Lung (tissue), 12 donors: ENCODE measurements around the gene MTA3. TPM values are rescaled to one million over a fixed set of nuclear protein-coding genes. Genes with fewer than 3 reads are reported as not detected.

Source experiments
- ATAC-seq: fragments of 200-7000 bp; cut with Tn5 transposase; one replicate; pipeline ENCODE4 v1.9.1; 2020; ENCODE audit warnings: moderate number of reproducible peaks; ENCODE audit not compliant: insufficient read depth, low FRiP score
- DNase-seq, 3 donors: peaks; one replicate each; pipeline ENCODE4 v3.0.0-alpha.2; 2013 to 2017
- H3K27ac ChIP-seq, 2 donors: one replicate each; pipeline ENCODE4 v1.5.1; 2013; ENCODE audit warnings: mild to moderate bottlenecking in 2 of 2, moderate library complexity in 2 of 2, control low read depth in 1 of 2, inconsistent platforms in 1 of 2, low read depth in 1 of 2, low read length in 1 of 2
- H3K27me3 ChIP-seq, 3 donors: one replicate each; pipeline ENCODE4 v1.5.1; 2013; ENCODE audit warnings: low read length in 2 of 3; ENCODE audit not compliant: control insufficient read depth in 3 of 3, insufficient read depth in 3 of 3
- H3K36me3 ChIP-seq, 4 donors: one replicate each; pipeline ENCODE4 v1.5.1; 2013; ENCODE audit warnings: low read length in 4 of 4, mild to moderate bottlenecking in 1 of 4, moderate library complexity in 1 of 4; ENCODE audit not compliant: control insufficient read depth in 4 of 4, insufficient read depth in 4 of 4
- H3K4me1 ChIP-seq, 5 donors: one replicate each; pipeline ENCODE4 v1.5.1; 2013; ENCODE audit warnings: low read length in 5 of 5, mild to moderate bottlenecking in 2 of 5, moderate library complexity in 1 of 5; ENCODE audit not compliant: control insufficient read depth in 5 of 5, insufficient read depth in 5 of 5
- H3K4me3 ChIP-seq: one replicate; pipeline ENCODE4 v1.5.1; 2013; ENCODE audit warnings: mild to moderate bottlenecking, control low read depth, moderate library complexity
- H3K9ac ChIP-seq, 2 donors: one replicate each; pipeline ENCODE4 v1.5.1; 2013; ENCODE audit warnings: low read length in 2 of 2, control low read depth in 1 of 2; ENCODE audit not compliant: insufficient read depth in 1 of 2
- H3K9me3 ChIP-seq, 4 donors: one replicate each; pipeline ENCODE4 v1.5.1; 2013; ENCODE audit warnings: low read length in 3 of 4, mild to moderate bottlenecking in 1 of 4, moderate library complexity in 1 of 4; ENCODE audit not compliant: control insufficient read depth in 4 of 4, insufficient read depth in 3 of 4
- WGBS, 2 donors: extraction: QIAGEN DNeasy Blood & Tissue Kit; methylation state at CpG; one replicate each; pipeline ENCODE4 v1.1.7; 2013; 5-methylcytosine and 5-hydroxymethylcytosine counted together
- polyA plus RNA-seq, 2 donors: library from polyadenylated mRNA; stranded (reverse); fragments of 200-250 nt; gene quantifications; one replicate each; pipeline ENCODE4 v1.2.1, GENCODE V29; 2013
- total RNA-seq, 2 donors: library from RNA; depleted of rRNA in 1 of 2; stranded (reverse); fragments of >200 nt in 1 of 2; gene quantifications; one replicate each; pipeline ENCODE4 v1.2.1, GENCODE V29; 2014 to 2021
- TF ChIP-seq, protein P1 (sequence below): IDR thresholded peaks from 2 replicates; pipeline ENCODE4 v1.5.1; 2012; ENCODE audit warnings: mild to moderate bottlenecking; ENCODE audit errors: control extremely low read depth, extremely low read depth
- donor health status: control.
- donor health status: control.
- donor health status: Bipolar disorder and iron deficiency.
- donor health status: healthy.
- donor health status: DM: yes; HTN: yes; CAD: no.

Gene MTA3
- total and polyA plus RNA-seq, 4 donors, result 9.2 to 65.8 (median 24.4) TPM

DNA sequence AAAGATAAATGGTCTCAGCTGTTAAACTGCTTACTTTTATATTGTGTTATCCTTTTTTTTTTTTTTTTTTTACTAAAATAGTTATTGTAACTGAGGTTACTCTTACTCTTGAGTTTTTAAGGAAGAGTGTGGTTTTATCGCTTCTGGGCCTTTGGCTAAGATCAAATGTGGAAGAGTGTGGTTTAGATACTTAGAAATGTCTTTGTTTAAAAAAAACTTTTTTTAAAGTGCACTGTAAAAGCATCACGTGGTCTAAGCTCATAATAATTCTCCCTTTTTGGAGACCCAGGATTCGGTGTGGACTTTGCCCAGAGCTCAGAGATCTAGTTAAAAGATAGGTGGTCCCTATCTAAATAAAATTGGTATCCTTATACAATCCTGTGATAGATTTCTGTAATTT lies 207.4 kb downstream of the MTA3 start:
- DNase-seq, result no peak
- ATAC-seq, result no peak
- Histone ChIP-seq H3K4me1 (no peaks in the 10 kb centered on the region), H3K27me3 (no peaks in the 10 kb centered on the region), H3K4me3 (no peak overlapping the region), H3K36me3 (peaks cover 0 to 9% (median 3%) of the 10 kb centered on the region in 4 donors), H3K27ac (no peak overlapping the region), H3K9ac (no peak overlapping the region), H3K9me3 (no peaks in the 10 kb centered on the region)
- TF ChIP-seq, protein P1, sequence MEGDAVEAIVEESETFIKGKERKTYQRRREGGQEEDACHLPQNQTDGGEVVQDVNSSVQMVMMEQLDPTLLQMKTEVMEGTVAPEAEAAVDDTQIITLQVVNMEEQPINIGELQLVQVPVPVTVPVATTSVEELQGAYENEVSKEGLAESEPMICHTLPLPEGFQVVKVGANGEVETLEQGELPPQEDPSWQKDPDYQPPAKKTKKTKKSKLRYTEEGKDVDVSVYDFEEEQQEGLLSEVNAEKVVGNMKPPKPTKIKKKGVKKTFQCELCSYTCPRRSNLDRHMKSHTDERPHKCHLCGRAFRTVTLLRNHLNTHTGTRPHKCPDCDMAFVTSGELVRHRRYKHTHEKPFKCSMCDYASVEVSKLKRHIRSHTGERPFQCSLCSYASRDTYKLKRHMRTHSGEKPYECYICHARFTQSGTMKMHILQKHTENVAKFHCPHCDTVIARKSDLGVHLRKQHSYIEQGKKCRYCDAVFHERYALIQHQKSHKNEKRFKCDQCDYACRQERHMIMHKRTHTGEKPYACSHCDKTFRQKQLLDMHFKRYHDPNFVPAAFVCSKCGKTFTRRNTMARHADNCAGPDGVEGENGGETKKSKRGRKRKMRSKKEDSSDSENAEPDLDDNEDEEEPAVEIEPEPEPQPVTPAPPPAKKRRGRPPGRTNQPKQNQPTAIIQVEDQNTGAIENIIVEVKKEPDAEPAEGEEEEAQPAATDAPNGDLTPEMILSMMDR, result no peak
- WGBS, 2 donors, result 47 to 65% methylated on average over 3 of the region's 3 CpGs

DNA sequence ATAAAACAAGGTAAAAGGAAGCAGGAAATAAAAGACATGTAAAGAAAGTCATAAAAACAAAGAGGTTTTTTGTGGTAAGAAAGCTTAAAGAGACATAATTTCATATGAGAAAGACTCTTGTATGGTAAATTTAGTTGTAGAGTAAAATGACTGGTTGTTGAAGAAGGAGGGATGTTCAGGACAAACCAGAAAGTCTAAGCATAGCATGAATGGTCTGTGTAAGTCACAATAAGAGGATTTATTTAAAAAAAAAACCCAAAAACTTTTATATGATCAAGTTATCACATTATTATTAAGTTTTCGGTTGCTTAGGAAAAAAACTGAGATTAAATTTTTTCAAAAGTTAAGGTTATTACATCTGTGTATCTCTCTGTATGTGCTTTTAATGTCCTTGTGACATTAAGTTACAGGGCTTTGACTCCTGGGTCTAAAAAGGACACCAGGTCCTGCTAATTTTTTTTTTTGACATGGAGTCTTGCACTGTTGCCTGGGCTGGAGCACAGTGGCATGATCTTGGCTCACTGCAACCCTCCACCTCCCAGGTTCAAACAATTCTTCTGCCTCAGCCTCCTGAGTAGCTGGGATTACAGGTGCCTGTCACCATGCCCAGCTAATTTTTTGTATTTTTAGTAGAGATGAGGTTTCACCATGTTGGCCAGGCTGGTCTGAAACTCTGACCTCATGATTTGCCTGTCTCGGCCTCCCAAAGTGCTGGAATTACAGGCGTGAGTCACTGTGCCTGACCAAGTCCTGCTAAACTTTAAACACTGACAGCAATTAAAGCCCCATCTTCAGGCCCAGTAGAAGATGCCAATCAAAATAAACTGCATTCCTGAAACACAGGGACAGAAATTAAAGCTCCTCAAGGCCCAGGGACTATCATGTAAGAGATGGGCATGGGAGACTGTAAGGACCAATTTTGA lies 209.7 kb downstream of the MTA3 start:
- no peak overlapping the region for H3K27ac ChIP-seq
- TF ChIP-seq, protein P1, result no peak
- no peak for ATAC-seq

DNA sequence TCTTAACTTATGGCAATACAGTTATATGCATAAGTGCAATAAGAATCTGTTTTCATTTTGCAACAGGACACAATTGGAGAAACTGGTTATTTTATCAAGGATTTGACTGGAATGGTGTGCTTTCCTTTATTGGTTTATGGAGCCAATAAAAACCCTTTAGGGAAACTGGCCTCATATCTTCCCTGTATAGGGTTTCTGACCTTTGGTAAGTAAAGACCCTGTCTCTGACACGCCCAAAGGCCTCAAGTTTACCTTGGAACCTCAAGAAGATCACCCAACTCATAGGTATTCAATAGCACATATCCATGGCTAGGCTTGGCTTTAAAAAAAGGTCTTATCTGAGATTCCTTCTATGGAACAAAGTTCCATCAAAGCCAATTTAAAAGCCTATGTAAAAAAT lies 212.7 kb downstream of the MTA3 start:
- no peak overlapping the region for H3K4me3 ChIP-seq
- H3K9ac ChIP-seq, result no peak overlapping the region
- no peak overlapping the region for H3K27ac ChIP-seq
- no peak for ATAC-seq
- no peak for DNase-seq
- H3K36me3 ChIP-seq, result peaks cover 0 to 31% (median 7%) of the 10 kb centered on the region in 4 donors
- H3K4me1 ChIP-seq, result no peaks in the 10 kb centered on the region
- H3K27me3 ChIP-seq, result no peaks in the 10 kb centered on the region
- 90 to 96% methylated on average over 1 of the region's 1 CpG for WGBS, 2 donors
- TF ChIP-seq, protein P1, result no peak
- peaks cover 0 to 2% (median under 1%) of the 10 kb centered on the region in 4 donors for H3K9me3 ChIP-seq

More for the DNA sequence above, 209.7 kb downstream of the MTA3 start:
- Histone ChIP-seq H3K36me3 (peaks cover 0 to 18% (median 7%) of the 10 kb centered on the region in 4 donors), H3K9me3 (peaks cover 0 to 2% (median under 1%) of the 10 kb centered on the region in 4 donors), H3K9ac (no peak overlapping the region), H3K4me3 (no peak overlapping the region), H3K4me1 (no peaks in the 10 kb centered on the region), H3K27me3 (no peaks in the 10 kb centered on the region)
- 93 to 96% methylated on average over 3 of the region's 3 CpGs for whole genome bisulfite sequencing, 2 donors
- DNase-seq, result no peak
